ENCODE data around the gene TRIM3.

The TRIM3 gene

DNA sequence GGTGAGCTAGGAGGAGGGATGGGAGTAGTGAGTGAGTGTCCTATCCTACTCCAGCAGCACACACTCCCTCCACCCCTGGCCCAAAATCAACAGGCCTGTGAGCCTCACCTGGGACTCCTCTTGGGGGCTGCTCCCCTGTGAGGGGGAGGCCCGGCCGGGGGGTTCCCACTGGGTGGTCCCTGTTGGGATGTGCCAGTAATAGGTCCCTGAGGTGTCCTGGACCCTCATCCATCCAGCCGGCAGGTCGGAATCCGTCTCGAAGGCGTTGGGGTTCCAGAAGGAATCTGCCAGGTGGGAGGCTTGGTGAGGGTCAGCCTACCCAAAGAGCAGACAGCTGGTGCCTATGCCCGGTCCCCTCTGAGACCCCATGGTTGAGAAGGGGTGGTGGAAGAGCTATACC is 70.2 kb downstream of the TRIM3 start:
- Histone ChIP-seq H3K4me3 (ENCODE audit: low read depth, low read length) (no peak overlapping the region), H3K27ac (no peak overlapping the region), H3K27me3 (ENCODE audit: insufficient read depth, low read depth, severe bottlenecking) (no peaks in the 10 kb centered on the region), H3K9me3 (ENCODE audit: severe bottlenecking) (no peaks in the 10 kb centered on the region), H3K36me3 (peaks cover 8% of the 10 kb centered on the region)
- DNase-seq = no peak
- TF ChIP-seq, protein P1, sequence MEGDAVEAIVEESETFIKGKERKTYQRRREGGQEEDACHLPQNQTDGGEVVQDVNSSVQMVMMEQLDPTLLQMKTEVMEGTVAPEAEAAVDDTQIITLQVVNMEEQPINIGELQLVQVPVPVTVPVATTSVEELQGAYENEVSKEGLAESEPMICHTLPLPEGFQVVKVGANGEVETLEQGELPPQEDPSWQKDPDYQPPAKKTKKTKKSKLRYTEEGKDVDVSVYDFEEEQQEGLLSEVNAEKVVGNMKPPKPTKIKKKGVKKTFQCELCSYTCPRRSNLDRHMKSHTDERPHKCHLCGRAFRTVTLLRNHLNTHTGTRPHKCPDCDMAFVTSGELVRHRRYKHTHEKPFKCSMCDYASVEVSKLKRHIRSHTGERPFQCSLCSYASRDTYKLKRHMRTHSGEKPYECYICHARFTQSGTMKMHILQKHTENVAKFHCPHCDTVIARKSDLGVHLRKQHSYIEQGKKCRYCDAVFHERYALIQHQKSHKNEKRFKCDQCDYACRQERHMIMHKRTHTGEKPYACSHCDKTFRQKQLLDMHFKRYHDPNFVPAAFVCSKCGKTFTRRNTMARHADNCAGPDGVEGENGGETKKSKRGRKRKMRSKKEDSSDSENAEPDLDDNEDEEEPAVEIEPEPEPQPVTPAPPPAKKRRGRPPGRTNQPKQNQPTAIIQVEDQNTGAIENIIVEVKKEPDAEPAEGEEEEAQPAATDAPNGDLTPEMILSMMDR (IDR thresholded peaks at IDR 0.05; ENCODE audit: low read depth, low read length) = no peak

DNA sequence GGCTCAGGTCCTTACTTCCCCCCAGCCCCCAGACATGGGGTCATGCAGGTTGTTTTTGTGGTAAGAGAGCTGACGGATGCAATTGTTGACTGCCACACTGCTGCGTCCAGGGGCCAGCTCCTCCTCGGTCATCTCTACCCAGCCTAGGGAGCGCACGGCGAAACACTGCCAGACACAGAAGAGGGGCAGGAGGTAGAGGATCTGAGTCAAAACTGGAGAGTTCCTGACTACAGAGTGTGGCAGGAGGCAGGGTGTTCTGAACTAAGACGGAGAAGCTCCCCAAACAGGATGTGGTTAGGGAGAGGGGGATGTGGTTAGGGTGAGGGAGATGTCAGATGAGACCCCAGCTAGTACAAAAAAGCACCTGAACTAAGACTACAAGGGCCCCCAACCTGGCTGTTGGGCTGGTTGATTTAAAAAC is 71.2 kb downstream of the TRIM3 start:
- TF ChIP-seq, protein P1 (IDR thresholded peaks at IDR 0.05; ENCODE audit: low read depth, low read length) = no peak
- Histone ChIP-seq H3K9me3 (ENCODE audit: severe bottlenecking) (no peaks in the 10 kb centered on the region), H3K4me3 (ENCODE audit: low read depth, low read length) (no peak overlapping the region), H3K27me3 (ENCODE audit: insufficient read depth, low read depth, severe bottlenecking) (no peaks in the 10 kb centered on the region), H3K27ac (no peak overlapping the region), H3K36me3 (peaks cover 10% of the 10 kb centered on the region)
- DNase-seq = no peak

DNA sequence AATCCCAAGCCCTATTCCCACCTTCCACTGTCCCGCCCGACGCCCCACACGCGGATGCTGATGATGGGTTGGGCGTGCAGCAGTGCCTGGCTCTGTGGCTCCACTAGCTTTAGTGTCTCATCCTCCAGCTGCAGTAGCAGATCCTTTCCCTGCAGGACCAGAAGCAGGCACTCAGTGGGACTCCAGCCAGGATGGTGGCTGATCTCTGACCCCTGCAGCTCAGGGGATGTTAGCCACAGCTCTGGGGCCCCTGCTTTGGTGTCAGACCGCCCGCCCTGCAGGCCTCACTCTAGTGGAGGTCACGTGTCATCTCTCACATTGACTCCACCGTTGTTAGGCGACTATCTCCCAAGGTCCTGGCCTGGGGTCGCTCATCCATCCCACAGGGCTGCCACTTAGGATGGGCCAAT is 71.7 kb downstream of the TRIM3 start:
- no peaks in the 10 kb centered on the region for H3K9me3 ChIP-seq (ENCODE audit: severe bottlenecking)
- H3K36me3 ChIP-seq = peaks cover 10% of the 10 kb centered on the region
- TF ChIP-seq, protein P1 (IDR thresholded peaks at IDR 0.05; ENCODE audit: low read depth, low read length) = no peak
- no peaks in the 10 kb centered on the region for H3K27me3 ChIP-seq (ENCODE audit: insufficient read depth, low read depth, severe bottlenecking)
- DNase-seq = no peak
- H3K27ac ChIP-seq = no peak overlapping the region
- H3K4me3 ChIP-seq (ENCODE audit: low read depth, low read length) = no peak overlapping the region

DNA sequence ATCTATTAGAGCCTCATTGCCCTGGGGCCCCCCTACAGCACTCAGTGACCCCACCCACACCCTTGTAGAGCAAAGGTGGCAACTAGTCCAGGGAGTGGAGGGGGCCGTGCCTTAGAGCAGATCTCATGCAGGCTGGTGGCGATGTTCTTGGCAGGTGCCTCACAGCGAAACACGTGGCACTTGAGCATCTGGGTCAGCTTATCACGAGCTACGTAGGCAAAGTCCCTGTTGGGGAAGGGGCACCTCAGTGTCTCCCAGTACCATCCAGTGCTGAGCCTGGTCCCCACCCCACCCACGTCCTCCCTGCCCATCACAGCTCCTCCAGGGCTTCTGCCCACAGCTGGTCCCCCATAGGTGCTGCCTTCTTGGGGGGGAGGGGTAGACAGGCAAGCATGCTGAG is 72.3 kb downstream of the TRIM3 start:
- TF ChIP-seq, protein P1 (IDR thresholded peaks at IDR 0.05; ENCODE audit: low read depth, low read length) = no peak
- Histone ChIP-seq H3K27ac (no peak overlapping the region), H3K9me3 (ENCODE audit: severe bottlenecking) (no peaks in the 10 kb centered on the region), H3K36me3 (peaks cover 10% of the 10 kb centered on the region), H3K27me3 (ENCODE audit: insufficient read depth, low read depth, severe bottlenecking) (no peaks in the 10 kb centered on the region), H3K4me3 (ENCODE audit: low read depth, low read length) (no peak overlapping the region)
- no peak for DNase-seq

DNA sequence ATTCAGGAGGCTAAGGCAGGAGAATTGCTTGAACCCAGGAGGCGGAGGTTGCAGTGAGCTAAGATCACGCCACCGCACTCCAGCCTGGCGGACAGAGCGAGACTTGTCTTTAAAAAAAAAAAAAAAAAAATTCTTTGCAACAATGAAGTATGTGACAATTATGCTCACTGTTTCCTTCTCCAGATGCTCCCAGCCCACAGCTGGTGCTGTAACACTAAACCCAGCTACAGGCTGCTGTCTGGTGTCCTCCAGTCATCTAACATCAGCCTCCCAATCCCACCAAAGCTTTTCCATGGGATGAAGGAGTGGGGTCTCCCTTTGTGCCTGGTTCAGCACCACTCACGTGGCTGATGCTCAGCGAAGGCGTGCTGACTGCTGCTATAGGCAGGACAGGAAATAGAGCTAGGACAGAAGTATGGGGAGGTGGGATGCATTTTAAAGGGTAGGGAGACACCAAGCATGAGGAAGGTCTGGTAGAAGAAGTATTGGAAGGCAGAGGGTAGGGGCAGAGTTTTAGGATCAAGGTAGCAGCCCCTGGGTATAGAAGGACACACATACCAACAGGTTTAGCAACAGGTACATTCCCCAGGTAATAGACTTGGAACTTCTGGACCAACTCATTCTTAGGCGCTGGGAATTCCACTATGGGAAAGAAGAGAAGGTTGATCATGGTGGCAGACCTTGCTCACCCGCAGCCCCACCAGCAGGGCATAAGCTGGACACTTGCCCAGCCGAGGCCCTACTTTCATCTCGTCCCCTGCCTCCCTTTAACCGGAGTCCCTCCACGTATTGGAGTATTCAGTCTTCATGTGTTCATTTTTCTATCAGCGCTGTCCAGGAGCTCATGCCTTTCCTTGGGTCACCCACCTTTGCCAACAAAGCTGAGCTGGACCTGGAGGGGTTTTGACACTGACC is 73.1 kb downstream of the TRIM3 start:
- no peaks in the 10 kb centered on the region for H3K27me3 ChIP-seq (ENCODE audit: insufficient read depth, low read depth, severe bottlenecking)
- no peak for DNase-seq
- TF ChIP-seq, protein P1 (IDR thresholded peaks at IDR 0.05; ENCODE audit: low read depth, low read length) = no peak

More for the DNA sequence above, 73.1 kb downstream of the TRIM3 start:
- peaks cover 10% of the 10 kb centered on the region for H3K36me3 ChIP-seq
- H3K4me3 ChIP-seq (ENCODE audit: low read depth, low read length) = no peak overlapping the region
- no peaks in the 10 kb centered on the region for H3K9me3 ChIP-seq (ENCODE audit: severe bottlenecking)
- no peak overlapping the region for H3K27ac ChIP-seq

Data from WERI-Rb-1 (cell line).